DLD1 (cell line): Measurements from ENCODE around the gene RAD51B.

Source experiments
- in situ Hi-C: cut with HindIII; loops from 2 replicates; pipeline ENCODE4 v1.10.0; 2017; ENCODE audit warnings: low sequenced_read_pairs

RAD51B gene

DNA sequence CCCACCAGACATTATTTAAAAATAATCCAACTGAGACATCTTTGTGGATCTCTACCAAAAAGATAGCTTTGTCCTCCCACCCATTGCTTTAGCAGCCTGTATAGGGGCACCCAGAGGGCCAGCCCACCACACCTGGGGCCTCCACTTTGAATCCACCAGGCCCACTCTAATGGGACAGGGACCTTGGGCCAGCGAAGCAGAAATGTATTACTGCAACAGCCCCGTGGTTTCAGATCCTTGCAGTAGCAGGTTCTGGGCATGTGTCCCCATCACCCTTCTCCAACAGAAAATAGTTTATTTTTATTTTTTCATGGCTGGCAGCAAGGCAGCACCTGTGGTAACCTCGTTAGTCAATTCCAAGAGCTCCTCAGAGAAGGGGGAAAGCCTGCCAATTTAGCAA is 754.9 kb downstream of the RAD51B start:
- in situ Hi-C loops = no loop called here

DNA sequence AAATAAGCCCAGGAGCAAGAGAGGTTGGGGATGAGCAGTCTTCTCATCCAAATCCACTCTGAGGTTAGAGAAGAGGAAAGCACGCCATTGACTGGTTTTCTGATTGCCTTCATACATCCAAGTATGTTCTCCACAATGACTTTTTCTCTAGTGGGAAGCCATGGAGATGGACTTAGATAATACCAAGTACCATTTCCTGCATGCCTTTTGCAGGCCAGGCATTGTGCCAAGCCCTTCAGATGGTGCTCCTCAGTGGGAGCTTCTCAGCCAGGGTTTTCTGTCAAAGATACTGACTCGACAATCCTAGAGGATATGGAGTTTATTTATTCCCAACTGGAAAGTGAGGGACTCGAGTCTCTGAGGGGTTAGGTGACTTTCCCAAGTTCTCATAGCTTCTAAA is 755.3 kb downstream of the RAD51B start:
- in situ Hi-C loops = no loop called here

DNA sequence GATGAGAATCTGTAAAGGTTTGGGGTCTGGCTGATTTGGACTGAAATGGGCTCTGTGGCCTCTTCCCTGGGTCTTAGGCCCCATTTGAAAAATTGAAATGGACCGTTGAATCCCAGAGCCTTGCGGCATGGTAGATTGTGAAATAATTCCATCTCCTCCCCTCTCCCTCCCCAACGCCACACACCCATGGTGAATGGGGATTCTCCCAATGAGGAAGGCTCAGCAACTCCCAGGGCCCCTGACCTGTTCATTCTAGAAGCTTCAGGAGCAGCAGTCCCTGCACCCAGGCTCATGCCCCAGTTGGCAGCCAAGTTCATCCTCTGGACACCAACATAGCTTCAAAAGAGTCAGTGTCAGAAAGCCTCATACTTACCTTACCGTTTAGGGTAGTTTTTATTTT is 755.8 kb downstream of the RAD51B start:
- in situ Hi-C loops = no loop called here

DNA sequence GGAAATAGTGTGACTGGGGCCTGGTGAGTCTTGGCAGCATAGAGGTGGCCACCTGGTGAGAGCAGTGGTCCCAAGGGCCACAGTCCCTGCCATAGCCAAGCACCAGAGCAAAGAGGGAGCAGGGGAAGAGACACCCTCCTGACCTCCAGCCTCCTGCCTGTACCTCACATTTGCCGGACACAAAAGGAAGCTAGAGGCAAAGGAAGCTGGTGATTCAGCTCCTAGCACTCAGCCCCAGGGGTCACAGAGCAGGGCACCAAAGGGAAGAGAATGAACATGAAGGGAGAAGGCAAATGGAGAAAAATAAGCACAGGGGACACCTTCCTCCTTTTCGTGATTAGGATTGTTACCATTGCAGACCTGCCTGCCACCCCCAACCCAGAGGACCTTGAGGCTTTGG is 756.5 kb downstream of the RAD51B start:
- in situ Hi-C loops = no loop called here

DNA sequence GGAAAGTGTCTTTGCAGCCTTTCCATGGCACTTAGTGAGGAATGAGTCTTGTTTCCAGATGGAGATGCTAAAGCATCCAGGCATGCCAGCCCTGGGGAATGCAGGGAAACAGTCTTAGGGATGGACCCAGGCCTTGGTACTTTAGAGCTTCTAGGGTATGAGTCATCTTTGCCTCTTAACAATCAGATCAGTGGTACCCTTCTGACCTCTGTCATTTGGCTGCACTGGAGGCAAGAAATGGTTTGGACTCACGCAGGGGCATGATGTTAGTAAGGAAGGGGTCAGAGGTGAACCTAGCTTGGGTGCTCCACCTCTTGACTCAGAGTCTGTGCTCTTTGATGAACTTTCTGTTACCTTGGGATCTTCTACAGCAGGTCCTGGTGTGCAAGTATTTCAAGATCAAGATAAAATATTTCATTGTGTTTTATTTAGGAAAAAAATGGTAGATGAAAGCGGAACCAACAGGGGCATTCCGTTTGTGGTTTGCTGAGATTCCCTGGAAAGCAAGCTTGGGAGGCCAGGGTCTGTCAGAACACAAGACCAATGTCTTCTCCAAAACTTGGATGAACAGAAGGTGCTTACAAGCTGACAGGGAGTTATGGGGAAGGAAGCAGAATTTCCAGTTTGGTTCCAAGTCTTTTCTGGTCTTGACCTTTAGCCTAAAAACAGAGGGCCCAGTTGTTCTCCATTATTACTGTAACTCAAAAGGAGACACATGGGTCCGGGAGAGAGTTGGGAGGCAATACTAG is 757.1 kb downstream of the RAD51B start:
- in situ Hi-C loops = no loop called here

DNA sequence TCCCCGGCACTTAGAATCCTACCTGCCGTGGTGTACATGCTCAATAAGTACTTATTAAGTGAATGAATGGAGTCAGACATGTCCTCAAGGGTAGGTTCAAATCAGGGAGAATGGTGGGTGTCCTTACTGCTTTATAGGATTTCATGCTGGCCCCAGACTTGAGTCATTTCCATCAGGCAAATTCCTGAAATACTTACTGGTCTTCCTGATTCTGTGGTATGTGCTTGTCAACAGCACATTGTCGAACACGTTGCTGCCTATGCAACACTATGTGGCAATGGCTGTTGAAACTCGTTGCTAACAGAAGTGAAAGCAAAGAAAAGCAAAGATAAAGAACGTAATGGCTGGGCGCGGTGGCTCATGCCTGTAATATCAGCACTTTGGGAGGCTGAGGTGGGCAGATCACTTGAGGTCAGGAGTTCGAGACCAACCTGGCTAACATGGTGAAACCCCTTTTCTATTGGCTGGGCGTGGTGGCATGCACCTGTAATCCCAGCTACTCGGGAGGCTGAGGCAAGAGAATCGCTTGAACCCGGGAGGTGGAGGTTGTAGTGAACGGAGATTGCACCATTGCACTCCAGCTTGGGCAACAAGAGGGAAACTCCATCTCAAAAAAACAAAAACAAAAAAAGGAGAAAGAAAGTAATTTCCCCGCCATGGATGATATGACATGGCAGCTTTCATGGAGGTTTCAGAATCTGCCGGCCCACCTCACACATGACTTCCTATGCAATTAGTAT is 758.4 kb downstream of the RAD51B start:
- in situ Hi-C loops = no loop called here

DNA sequence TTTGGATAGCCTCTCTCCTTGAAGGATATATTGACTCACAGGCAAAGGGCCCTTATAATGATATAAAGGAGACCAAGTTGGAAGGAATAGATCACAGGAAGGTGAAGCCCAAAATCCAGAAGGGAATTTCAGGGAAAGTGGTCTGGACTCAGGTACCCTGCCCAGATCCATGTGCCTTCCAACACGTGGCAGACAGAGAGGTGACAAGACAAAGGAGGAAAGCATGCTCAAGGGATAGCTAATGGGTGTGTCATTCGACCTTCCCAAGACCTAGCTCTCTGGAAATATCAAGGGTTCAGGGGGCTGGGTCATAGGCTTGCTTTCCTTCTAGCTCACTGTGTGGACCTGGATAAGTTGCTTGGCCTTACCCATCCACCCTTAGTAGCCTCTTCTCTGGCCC is 759.0 kb downstream of the RAD51B start:
- in situ Hi-C loops = no loop called here

DNA sequence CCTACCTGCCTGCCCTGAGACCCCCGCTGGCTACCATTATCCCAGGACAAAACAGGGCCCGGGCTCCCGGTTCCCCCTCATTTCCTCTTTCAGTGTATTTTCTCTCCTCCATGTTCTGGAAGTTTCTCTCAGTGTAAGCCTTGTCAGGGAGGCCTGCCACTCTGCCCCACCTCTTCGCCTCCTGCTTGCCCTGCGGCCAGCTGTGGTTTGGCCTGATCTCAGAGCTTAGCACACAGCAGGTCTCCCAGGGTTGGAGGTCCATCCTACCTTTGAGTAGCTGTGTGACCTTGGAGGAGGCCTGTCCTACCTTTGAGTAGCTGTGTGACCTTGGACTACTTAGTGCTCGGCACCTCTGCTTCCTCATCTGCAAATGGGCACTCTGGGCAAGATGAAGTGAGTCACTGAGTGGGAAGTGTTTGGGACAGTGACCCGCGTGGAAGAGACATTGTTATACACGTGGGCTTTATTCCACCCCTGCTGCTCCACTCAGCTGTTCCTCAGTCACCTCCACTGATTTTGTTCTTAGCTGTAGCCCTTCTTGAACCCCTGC is 760.6 kb downstream of the RAD51B start:
- in situ Hi-C loops = no loop called here

DNA sequence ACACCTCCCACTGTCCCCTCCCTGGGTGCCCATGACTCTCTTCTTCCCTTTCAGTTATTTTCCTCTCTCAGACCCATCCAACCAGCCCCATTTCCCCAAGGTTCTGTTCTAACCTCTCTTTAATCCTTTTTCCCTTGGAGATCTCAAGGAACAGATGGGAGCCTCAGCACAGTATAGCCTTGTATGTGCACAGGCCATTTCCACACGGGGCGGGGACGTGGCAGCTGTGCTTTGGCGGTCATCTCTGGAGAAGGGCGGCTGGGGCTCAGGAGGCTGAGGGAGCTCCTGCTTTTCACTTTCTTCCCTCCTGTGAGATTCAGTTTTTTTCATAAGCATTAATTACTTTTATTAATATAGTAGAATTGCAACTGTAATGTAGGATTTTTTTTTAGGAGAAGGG is 761.1 kb downstream of the RAD51B start:
- in situ Hi-C loops = no loop called here

DNA sequence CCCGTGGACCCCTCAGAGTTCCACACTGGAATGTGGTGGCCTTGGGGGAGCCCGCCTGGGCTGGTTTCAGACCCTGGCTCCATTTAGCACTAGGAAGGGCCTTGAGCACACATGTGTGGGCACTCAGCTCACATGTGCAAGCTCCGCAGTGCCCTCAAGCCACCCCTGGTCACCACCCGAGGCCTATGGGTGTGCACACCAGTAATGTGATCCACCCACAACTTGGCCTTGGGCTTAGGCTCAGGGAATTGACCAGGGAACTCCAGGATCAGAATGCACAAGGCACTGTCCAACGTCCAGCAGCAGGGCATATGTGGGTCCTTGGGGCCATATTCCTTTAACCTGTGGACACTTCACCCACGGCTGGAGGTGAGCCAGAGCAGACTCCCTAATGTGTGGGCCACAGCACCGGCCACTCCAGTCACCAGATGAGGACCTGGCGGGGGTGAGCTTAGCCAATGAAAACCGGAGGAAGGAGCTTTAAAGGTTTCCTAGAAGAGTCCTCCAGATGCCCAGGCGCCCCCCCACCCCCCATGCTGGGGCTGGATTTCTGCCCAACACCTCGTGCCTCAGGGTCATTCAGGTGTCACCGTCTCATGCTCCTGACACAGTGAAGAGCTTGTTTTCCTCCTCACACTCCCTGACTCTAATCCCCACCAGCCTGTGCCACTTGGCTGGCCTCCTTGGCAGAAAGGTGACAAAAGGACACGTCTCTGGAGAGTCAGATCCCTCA is 764.1 kb downstream of the RAD51B start:
- in situ Hi-C loops = no loop called here

DNA sequence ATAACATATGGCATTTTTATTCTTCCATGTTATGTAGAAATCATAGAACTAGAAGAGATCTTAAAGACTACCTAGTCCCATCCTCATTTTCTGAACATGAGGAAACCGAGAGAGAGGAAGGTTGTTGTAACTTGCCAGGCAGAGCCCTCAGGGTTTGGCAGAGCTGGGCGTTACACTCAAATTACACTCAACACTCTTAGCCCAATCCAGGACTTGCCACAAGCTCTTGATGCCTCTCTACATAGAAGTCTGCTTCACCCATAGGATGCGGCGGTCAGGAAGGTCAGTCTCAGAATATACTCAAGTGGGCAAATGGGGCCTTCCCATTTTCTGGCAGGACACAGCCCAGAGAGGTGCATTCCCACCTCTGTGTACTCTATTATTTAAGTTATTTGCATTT is 765.2 kb downstream of the RAD51B start:
- in situ Hi-C loops = no loop called here

DNA sequence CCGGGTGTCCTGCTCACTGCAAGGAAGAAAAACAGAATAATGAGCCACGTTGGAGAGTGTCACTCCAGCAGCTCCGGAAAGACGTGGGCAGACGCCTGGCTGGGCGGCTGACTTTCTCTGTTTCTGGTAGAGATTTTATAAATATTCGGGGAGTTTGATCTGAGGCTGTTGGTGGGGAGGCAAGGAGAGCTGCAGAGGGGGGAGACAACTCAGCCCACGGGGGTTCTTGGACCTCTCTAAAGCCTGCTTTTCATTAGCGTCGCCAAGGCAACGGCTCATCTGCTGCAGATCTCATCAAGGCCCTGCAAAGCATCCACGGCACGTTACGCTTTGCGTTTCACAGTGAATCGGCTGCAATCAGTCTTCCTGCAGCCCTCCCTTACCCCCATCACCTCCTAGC is 766.1 kb downstream of the RAD51B start:
- in situ Hi-C loops = no loop called here

DNA sequence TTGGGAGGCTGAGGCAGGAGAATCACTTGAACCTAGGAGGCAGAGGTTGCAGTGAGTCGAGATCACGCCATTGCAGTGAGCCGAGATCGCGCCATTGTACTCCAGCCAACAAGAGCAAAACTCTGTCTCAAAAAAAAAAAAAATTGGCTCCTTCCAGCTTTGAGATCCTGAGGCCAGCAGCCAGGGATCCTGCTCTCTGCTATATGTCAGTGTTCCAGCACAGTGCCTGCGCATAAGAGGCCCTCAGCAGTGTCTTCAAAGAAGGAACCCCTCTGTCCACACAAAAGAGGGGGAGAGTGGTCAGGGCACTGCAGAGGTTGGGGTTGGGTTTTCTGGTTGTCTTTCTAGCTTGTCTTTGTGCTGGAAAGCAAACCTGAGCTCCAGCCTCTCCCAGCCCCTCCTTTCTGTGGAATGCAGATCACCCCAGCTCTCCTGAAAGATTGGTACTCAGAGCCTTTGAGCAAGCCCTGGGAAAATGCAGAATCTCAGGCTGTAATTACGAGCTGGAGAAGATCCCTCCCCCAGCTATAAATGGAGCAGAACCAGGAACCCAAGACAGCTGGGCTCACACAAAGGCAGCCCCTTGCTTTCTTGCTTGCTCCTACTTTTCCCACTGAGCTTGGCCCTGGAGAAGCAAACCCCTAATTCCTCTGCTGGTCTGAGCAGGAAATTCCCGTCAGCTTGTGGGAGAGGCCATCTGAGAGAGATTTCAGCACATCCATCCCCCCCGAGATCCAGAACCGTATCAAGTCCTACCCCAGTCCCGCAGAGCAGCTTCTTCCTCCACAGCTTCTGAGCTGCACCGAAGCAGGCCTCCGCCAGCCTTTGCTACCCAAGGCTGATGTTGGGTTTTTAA is 767.5 kb downstream of the RAD51B start:
- in situ Hi-C loops = no loop called here

DNA sequence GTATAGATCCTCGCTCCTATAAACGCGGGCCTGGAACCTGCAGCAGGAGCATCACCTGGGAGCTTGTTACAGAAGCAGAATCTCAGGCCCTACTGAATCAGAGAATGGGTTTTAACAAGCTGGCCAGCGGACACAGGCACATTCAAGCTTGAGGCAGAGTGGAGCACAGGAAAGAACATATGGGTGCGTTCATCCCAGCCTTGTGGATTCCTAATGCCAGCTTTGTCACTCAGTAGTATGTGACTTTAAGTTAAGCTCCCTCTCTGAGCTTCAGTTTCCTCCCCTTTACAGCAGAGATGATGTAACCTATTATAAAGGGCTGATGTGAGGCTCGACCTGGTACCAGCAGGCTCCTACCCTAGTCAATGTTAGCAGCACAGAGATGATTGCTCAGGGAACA is 768.4 kb downstream of the RAD51B start:
- in situ Hi-C loops = no loop called here

DNA sequence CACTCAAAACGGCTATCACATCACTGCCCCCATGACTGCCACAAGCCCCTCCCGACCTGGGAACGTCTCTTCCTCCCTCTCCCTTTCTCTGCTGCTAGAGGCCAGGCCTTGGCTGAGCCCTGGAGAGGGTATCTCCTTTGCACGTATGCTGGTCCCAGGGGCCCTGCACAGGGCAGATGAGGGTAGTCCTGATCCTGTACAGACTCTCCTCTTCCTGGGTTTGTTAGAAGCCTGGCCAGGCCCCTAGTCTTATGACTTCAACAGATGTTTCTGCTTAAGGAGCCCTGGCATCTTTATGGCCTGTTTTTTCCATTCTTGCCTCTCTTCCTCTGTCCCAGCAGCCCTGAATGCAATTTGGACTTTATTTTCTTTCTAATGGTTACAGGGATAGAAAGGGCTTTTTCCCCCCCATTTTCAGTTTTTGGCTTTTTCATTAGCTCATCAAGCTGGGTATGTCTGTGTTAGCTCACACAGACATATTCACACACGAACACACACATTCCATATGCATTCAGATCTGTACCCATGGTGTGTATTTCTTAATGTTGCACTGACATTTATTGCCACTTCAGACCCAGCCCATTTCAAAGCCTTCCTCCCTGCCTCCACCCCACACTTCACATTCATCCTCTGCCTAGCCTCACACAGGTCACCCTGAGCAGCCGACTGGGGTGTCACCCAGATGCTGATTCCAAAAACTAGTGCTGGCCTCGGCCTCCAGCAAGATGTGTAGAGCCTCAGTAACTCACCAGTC is 770.0 kb downstream of the RAD51B start:
- in situ Hi-C loops = no loop called here

DNA sequence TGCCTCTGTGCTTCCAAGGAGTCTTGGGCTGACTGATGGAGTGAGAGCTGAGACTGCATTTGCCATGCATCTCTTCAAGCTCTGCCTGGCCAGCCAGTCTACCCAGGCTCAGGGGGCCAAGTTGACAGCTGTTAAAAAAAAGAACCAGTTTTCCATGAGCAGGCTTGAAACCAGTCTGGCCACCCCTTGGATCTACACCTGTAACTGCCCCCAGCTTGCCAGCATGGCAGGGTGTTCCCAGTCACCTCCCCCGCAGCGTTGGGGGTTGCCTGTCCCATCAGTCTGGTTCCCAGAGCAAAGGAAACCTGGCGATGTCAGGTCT is 770.6 kb downstream of the RAD51B start:
- in situ Hi-C loops = no loop called here

DNA sequence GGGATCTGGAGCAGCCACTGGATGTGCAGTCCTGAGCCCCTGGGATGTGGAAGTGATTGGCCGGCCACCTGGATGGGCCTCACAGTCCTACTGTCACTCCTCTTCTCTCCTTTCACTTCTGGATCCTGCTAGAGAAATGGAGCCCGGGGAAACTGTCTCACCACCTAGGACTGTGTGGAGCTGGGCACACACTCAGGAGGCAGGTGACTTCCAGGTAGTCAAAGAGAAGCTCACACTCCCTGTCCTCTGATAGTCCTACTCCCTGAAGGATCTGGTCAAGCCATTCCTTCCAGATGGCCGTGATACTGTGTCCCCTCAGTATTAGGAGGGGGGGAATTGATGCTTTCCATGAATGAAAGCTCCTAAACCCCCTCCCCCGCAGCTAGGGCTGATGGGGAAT is 772.2 kb downstream of the RAD51B start:
- in situ Hi-C loops = no loop called here

DNA sequence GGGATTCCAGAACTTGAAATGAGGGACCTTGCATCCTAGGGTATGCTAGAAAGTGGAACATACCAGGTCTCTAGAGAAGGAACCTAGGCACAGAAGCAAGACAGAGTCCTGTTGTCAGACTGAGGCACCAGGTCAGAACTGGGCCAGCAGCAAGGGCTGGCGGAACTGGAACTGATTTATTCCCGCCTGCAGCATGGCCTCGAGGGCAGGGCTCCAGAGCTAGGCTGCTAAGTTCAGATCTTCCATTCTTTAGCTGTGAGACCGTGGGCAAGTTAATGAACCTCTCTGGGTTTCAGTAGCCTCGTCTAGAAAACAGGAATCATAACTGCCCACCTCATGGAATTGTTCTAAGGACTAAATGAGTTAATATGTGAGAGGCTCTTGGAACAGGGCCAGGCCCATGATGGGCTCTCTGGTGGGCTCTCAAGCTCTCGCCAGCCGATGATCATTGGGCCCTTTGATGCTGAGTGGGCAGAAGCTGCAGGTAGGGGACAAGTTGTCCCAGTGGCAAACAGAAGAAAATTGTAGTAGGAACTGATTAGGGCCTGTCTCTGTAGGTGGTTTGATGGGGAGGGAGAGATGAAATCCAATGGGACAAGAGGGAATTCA is 773.5 kb downstream of the RAD51B start:
- in situ Hi-C loops = no loop called here

DNA sequence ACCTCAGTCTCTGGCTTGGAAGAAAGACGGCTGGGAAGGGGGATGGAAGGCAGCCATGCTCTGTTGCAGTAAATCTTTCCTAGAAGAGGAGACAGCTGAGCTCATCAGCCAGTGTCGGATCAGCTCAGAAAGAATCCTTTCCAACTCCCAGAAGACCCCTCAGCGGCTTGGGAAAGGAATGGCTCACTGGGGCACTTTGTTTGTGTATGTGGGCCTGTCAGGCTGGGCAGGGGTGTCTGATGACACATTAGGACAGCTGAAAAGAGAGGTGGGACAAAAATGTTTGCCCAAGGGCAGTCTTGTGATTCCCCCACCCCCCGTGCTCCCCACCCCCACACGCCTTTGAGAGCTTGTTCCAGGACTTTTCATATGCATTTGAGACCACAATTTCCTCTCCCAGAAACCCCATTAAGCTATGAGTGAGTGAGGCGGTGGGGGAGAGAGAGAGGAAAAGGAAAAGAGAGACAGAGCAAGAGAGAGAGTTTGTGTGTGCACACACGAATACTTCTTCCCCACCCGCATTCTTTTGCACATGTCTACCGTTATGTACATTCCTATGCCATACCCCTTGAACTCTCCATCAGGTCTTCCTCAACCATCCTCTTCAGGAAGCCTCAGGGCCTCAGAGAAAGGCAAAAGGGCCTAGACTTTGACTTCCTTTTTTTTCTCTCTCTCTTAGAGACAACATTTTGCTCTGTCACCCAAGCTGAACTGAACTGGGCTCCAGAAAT is 774.4 kb downstream of the RAD51B start:
- in situ Hi-C loops = no loop called here
